ENCODE results near the gene CDKN1B. TPM values are rescaled to one million over a fixed set of nuclear protein-coding genes. Genes with fewer than 3 reads are reported as not detected.

Gene CDKN1B
- total RNA-seq, 4 donors from 2014 or later = 37.7 to 66.0 (median 48.1) TPM

DNA sequence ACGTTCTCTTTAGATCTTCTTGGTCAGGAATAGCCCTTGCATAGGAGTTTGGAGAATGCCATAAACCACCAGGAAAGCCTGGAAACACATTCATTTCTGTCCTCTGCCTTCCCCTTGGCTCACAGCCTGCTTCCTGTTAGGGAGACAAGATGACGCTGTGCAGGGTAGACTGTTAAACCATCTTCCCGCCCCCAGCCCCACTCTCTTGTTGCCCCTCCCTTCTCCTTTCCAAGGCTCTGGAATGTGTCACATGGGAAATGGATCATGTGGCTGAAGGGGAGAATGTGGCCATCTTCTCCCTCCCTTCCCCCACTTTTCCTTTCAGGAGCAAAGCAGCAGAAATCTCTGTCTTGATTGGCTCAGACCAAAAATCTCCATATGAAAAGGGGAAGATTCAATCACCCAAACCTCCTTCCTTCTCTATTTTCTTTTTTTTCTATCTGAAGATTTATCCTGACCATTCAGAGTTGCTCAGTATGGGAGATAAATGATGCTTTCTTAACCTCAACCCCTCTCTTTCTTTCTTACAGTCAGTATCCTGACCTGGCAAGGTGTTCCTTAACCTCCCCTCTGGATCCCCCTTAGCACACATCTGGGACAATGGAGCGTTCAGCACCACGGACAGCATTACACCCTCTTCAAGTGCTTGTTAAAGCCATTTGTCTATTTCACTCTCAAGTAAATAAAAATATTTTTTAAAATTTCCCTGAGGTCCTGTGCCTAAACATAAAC, 32.6 kb upstream of the CDKN1B start:
- Histone ChIP-seq H3K9me3 (no peaks in the 10 kb centered on the region), H3K4me1 (no peaks in the 10 kb centered on the region), H3K36me3 (no peaks in the 10 kb centered on the region), H3K27me3 (no peaks in the 10 kb centered on the region), H3K4me3 (no peak overlapping the region), H3K27ac (no peak overlapping the region)
- no peak for DNase-seq
- no peak for TF ChIP-seq POLR2A (IDR thresholded peaks at IDR 0.05)
- TF ChIP-seq, protein P1, sequence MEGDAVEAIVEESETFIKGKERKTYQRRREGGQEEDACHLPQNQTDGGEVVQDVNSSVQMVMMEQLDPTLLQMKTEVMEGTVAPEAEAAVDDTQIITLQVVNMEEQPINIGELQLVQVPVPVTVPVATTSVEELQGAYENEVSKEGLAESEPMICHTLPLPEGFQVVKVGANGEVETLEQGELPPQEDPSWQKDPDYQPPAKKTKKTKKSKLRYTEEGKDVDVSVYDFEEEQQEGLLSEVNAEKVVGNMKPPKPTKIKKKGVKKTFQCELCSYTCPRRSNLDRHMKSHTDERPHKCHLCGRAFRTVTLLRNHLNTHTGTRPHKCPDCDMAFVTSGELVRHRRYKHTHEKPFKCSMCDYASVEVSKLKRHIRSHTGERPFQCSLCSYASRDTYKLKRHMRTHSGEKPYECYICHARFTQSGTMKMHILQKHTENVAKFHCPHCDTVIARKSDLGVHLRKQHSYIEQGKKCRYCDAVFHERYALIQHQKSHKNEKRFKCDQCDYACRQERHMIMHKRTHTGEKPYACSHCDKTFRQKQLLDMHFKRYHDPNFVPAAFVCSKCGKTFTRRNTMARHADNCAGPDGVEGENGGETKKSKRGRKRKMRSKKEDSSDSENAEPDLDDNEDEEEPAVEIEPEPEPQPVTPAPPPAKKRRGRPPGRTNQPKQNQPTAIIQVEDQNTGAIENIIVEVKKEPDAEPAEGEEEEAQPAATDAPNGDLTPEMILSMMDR (IDR thresholded peaks at IDR 0.05) = no peak

DNA sequence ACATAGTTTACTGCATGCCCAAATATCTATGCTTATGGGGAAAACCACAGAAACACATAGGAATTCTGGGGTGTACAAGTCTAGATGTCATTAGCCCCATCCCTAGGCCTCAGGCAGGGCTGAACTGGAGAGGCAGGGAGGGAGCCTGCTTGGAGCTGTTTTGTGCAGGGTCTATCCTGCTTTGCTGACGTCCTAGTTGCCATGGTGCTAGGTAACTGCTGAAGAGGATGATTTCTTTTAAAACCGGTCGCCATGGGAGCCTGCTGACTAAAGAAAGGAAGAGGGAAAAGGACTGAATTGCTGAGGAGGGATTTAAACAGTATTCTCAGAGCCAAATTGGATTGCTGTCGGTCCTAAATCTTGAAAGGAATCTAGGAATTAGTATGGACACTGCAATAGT, 31.9 kb upstream of the CDKN1B start:
- TF ChIP-seq POLR2A (IDR thresholded peaks at IDR 0.05) = no peak
- TF ChIP-seq, protein P1 (IDR thresholded peaks at IDR 0.05) = no peak

DNA sequence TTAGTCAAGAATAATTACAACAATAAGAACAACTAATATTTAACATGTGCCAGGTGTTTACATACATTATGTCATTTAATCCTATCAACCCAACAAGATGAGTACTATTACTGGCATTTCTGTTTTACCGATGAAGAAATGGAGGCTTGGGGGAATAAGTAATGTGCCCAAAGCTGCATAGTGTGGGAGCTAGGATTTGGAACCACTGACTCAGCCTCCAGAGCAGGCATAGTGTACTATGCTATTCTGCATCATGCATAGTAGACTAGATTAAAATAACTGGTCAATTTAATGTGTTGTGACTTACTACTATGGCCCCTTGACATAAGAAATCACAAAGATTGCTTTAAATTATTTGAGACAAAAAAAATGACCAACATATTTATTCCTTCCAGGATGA, 30.7 kb upstream of the CDKN1B start:
- no peaks in the 10 kb centered on the region for H3K36me3 ChIP-seq
- no peaks in the 10 kb centered on the region for H3K9me3 ChIP-seq
- no peak for TF ChIP-seq POLR2A (IDR thresholded peaks at IDR 0.05)
- TF ChIP-seq, protein P1 (IDR thresholded peaks at IDR 0.05) = no peak
- H3K27ac ChIP-seq = no peak overlapping the region
- no peaks in the 10 kb centered on the region for H3K27me3 ChIP-seq
- no peak for DNase-seq
- peaks cover 0 to 7% (median 0%) of the 10 kb centered on the region in 4 donors for H3K4me1 ChIP-seq
- H3K4me3 ChIP-seq = no peak overlapping the region

More for the DNA sequence above, 31.9 kb upstream of the CDKN1B start:
- Histone ChIP-seq H3K4me3 (no peak overlapping the region), H3K27ac (no peak overlapping the region), H3K27me3 (no peaks in the 10 kb centered on the region), H3K9me3 (no peaks in the 10 kb centered on the region), H3K36me3 (no peaks in the 10 kb centered on the region), H3K4me1 (no peaks in the 10 kb centered on the region)
- DNase-seq = no peak

DNA sequence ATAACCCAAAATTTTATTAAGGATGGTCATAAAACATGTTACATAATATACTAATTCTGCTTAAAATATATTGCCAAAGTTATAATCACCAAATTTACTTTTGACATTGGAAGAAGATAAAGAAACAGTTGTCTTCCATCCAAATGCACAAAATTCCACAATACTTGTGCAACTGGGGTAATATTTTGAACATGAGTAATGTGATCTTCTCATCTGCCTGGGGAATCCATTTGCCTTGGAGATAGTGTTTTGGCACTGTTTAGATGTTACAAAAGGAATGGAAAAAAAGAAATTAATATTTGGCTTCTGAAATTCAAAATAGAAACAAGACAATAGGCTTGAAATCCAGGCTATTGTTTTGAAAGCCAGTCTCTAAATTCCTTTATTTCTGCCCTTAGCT, 30.2 kb upstream of the CDKN1B start:
- H3K4me1 ChIP-seq = peaks cover 0 to 9% (median 0%) of the 10 kb centered on the region in 4 donors
- no peaks in the 10 kb centered on the region for H3K27me3 ChIP-seq
- no peak for DNase-seq
- no peak overlapping the region for H3K27ac ChIP-seq
- no peaks in the 10 kb centered on the region for H3K9me3 ChIP-seq
- no peaks in the 10 kb centered on the region for H3K36me3 ChIP-seq
- no peak overlapping the region for H3K4me3 ChIP-seq
- no peak for TF ChIP-seq POLR2A (IDR thresholded peaks at IDR 0.05)
- TF ChIP-seq, protein P1 (IDR thresholded peaks at IDR 0.05) = no peak

DNA sequence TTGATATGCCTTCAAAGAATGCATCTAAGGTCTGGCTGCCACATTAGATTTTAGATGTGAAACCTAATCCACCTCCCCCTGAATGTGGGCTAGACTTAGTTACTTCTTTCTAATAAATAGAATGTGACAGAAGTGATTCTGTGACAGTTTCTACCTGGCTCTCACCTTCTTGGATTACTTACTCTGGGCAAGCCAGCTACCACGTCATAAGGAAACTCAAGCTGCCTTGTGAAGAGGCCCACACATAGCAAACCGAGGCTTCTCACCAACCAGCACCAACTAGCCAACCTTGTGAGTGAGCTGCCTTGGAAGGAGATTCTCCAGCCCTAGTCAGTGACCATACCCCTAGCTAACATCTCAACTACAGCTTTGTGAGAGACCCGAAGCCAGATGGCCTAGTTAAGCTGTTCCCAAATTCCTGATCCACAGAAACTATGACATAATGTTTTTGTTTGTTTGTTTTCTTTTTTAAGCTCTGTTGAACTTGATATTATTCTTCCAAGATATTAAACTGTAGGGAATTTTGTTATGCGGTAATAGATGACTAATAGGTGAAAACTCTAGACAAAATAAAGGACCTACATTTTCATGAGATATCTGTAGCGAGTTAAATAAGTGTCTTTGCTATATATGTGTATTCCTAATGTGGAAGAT, 27.4 kb upstream of the CDKN1B start:
- peaks cover 0 to 9% (median 0%) of the 10 kb centered on the region in 4 donors for H3K4me1 ChIP-seq
- H3K4me3 ChIP-seq = no peak overlapping the region
- DNase-seq = no peak
- H3K36me3 ChIP-seq = no peaks in the 10 kb centered on the region
- H3K27me3 ChIP-seq = no peaks in the 10 kb centered on the region
- H3K27ac ChIP-seq = no peak overlapping the region
- no peak for TF ChIP-seq POLR2A (IDR thresholded peaks at IDR 0.05)
- TF ChIP-seq, protein P1 (IDR thresholded peaks at IDR 0.05) = no peak
- H3K9me3 ChIP-seq = no peaks in the 10 kb centered on the region
